Panc1 (cell line): ENCODE data around the gene MPPED2. TPM values are rescaled to one million over a fixed set of nuclear protein-coding genes. Genes with fewer than 3 reads are reported as not detected.

Experiments
- ATAC-seq: fragments of 200-7000 bp; cut with Tn5 transposase; 2 replicates; pipeline ENCODE4 v1.9.1; 2020; ENCODE audit warnings: mild to moderate bottlenecking, moderate library complexity
- BruUV-seq: library from RNA; stranded (reverse); fragments of 400-500 nt; replicated peaks from 2 replicates; lab custom pipeline; 2021; lab: Mats Ljungman, UMichigan
- CTCF ChIA-PET: fragments of 300-600 bp; sonication (Branson Sonifier 250); formaldehyde crosslinking; loops from one replicate; lab custom pipeline; 2022; ENCODE audit warnings: antibody characterized with exemption; lab: Charles Lee
- POLR2A ChIA-PET: fragments of 300-600 bp; sonication (Branson Sonifier 250); formaldehyde crosslinking; loops from one replicate; lab custom pipeline; 2022; ENCODE audit warnings: antibody characterized with exemption; lab: Charles Lee
- DNase-seq: peaks from one replicate; pipeline ENCODE4 v3.0.0-alpha.2; 2010; ENCODE audit warnings: low read depth, low spot score
- H3K27ac ChIP-seq: 2 replicates; pipeline ENCODE4 v1.5.1; 2011; ENCODE audit warnings: mild to moderate bottlenecking, low read length, inconsistent platforms
- H3K27me3 ChIP-seq: fragments of 200-500 bp; sonication (Bioruptor generic); 2 replicates; pipeline ENCODE4 v1.6.0; 2014; ENCODE audit warnings: low read length, inconsistent platforms; ENCODE audit not compliant: control insufficient read depth, insufficient read depth
- H3K36me3 ChIP-seq: fragments of 200-500 bp; sonication (Bioruptor generic); 2 replicates; pipeline ENCODE4 v1.5.1; 2014; ENCODE audit warnings: inconsistent platforms, mild to moderate bottlenecking, low read length, moderate library complexity; ENCODE audit not compliant: control insufficient read depth, insufficient read depth
- H3K4me1 ChIP-seq: 2 replicates; pipeline ENCODE4 v1.5.1; 2011; ENCODE audit warnings: inconsistent platforms, mild to moderate bottlenecking, low read length, moderate library complexity; ENCODE audit not compliant: control insufficient read depth, insufficient read depth
- H3K4me3 ChIP-seq, 2 experiments: 2 replicates each; pipeline ENCODE4 v1.5.1; 2011 to 2012; ENCODE audit warnings: low read depth in 2 of 2, low read length in 2 of 2, mild to moderate bottlenecking in 2 of 2, inconsistent platforms in 1 of 2, moderate library complexity in 1 of 2
- H3K9me3 ChIP-seq: fragments of 200-500 bp; sonication (Bioruptor generic); 2 replicates; pipeline ENCODE4 v1.5.1; 2014; ENCODE audit warnings: low read depth, mild to moderate bottlenecking, inconsistent platforms, low read length, moderate library complexity; ENCODE audit not compliant: control insufficient read depth, insufficient read depth
- POLR2AphosphoS5 ChIP-seq: IDR thresholded peaks from 2 replicates; pipeline ENCODE4 v1.6.1; 2012; ENCODE audit warnings: mild to moderate bottlenecking, low read depth, low read length, moderate library complexity
- SIN3A ChIP-seq: IDR thresholded peaks from 2 replicates; pipeline ENCODE4 v1.6.1; 2012; ENCODE audit warnings: low read depth, mild to moderate bottlenecking, low read length, moderate library complexity, borderline replicate concordance; ENCODE audit not compliant: insufficient read depth
- TCF7L2 ChIP-seq: IDR thresholded peaks from 2 replicates; pipeline ENCODE4 v1.6.1; 2011; ENCODE audit warnings: mild to moderate bottlenecking, low read depth, low read length, inconsistent platforms
- in situ Hi-C: cut with HindIII; loops from 2 replicates; pipeline ENCODE4 v1.10.0; 2016; ENCODE audit warnings: low sequenced_read_pairs, low pct_unique_long_range_greater_than_20kb
- intact Hi-C: fragments of 100-400 bp; cut with micrococcal nuclease; formaldehyde crosslinking; loops from one replicate; pipeline ENCODE4 v1.10.0; 2022; ENCODE audit not compliant: unreplicated experiment
- total RNA-seq: library from RNA; stranded (reverse); gene quantifications from one replicate; pipeline ENCODE4 v1.2.1, GENCODE V29; 2021; ENCODE audit not compliant: unreplicated experiment
- TF ChIP-seq, protein P1 (sequence below): fragments of 450-650 bp; IDR thresholded peaks from 2 replicates; pipeline ENCODE4 v1.5.1; 2017; ENCODE audit warnings: mild to moderate bottlenecking
- TF ChIP-seq, protein P2 (sequence below), 2 experiments: IDR thresholded peaks; 2 replicates each; pipeline ENCODE4 v1.6.1; 2011 to 2012; ENCODE audit warnings: low read depth in 2 of 2, control low read depth in 1 of 2, low read length in 1 of 2, mild to moderate bottlenecking in 1 of 2, moderate library complexity in 1 of 2; ENCODE audit not compliant: insufficient read depth in 1 of 2

MPPED2 gene
- total RNA-seq, 1 experiment from 2014 or later, result not detected

DNA sequence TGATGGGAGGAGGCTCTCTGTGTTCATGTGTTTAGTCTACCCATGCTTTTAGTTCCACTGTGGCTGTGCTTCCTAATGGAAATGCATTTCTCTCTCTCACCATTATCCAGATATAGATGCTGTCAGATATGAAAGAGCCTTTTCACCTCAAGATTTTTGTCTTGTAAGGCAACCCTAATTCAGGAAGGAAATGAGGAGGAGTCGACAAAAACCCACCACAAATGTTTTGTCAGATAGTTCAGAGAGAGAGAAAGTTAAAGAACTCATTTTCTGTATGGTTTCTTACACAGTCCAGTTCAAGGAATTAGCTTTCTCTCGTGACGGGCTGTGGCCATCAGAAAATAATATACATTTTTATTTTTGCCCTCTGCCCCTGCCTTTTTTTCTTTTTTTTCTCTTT, 180.8 kb downstream of the MPPED2 start:
- Histone ChIP-seq H3K27me3 (no peaks in the 10 kb centered on the region), H3K4me3 (no peak overlapping the region), H3K4me1 (no peaks in the 10 kb centered on the region), H3K9me3 (no peaks in the 10 kb centered on the region), H3K36me3 (no peaks in the 10 kb centered on the region), H3K27ac (no peak overlapping the region)
- in situ Hi-C loops, result no loop called here
- no peak for DNase-seq
- CTCF ChIA-PET, result no interaction called here
- POLR2A ChIA-PET, result no interaction called here
- no TSS peak for BruUV-seq
- no peak for TF ChIP-seq POLR2AphosphoS5
- no peak for ATAC-seq
- intact Hi-C loops, result no loop called here

DNA sequence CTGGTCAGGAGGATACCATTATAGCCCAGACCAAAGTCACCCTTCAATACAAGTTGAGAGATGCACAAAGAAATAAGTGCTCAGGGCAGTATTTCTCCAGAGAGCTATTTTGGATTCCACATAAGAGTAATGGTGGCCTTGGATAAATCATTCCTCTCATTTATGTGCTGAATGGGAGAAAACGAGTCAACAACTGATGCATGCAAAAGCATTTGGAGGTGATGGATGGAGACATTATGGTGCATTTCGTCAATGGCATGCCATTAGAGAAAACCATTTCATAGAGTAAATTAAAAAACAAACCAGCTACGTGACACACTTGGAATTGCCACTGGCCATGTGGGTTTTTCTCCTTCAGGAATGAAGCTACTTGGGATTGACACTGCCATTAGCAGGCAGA, 182.0 kb downstream of the MPPED2 start:
- CTCF ChIA-PET, result no interaction called here
- in situ Hi-C loops, result no loop called here

DNA sequence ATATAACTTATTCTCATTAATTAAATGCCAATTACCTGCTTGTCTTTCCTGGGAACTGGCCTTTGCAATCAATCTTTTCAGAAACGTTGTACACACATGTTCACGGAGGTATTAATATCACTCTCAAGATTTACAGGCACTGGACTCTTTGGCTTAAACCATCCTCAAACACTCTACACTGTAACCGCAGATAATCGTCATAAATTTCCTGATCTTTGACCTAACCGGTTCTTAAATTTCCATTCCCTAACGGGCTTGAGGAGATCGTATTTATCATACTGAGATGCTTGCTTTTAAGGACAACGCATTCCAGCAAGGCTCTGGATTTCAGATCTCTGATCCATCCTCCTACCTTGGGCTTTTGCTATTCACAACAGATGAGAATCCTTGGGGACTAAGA, 190.4 kb downstream of the MPPED2 start:
- CTCF ChIA-PET, result no interaction called here
- Histone ChIP-seq H3K27me3 (no peaks in the 10 kb centered on the region), H3K27ac (no peak overlapping the region), H3K36me3 (no peaks in the 10 kb centered on the region), H3K9me3 (no peaks in the 10 kb centered on the region), H3K4me1 (no peaks in the 10 kb centered on the region), H3K4me3 (no peak overlapping the region)
- intact Hi-C loops (no loop called here), in situ Hi-C loops (no loop called here)
- ATAC-seq (no peak), DNase-seq (no peak)
- no TSS peak for BruUV-seq
- no peak for TF ChIP-seq POLR2AphosphoS5
- TF ChIP-seq TCF7L2, result no peak
- TF ChIP-seq, protein P1, sequence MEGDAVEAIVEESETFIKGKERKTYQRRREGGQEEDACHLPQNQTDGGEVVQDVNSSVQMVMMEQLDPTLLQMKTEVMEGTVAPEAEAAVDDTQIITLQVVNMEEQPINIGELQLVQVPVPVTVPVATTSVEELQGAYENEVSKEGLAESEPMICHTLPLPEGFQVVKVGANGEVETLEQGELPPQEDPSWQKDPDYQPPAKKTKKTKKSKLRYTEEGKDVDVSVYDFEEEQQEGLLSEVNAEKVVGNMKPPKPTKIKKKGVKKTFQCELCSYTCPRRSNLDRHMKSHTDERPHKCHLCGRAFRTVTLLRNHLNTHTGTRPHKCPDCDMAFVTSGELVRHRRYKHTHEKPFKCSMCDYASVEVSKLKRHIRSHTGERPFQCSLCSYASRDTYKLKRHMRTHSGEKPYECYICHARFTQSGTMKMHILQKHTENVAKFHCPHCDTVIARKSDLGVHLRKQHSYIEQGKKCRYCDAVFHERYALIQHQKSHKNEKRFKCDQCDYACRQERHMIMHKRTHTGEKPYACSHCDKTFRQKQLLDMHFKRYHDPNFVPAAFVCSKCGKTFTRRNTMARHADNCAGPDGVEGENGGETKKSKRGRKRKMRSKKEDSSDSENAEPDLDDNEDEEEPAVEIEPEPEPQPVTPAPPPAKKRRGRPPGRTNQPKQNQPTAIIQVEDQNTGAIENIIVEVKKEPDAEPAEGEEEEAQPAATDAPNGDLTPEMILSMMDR, result no peak
- TF ChIP-seq, protein P2, sequence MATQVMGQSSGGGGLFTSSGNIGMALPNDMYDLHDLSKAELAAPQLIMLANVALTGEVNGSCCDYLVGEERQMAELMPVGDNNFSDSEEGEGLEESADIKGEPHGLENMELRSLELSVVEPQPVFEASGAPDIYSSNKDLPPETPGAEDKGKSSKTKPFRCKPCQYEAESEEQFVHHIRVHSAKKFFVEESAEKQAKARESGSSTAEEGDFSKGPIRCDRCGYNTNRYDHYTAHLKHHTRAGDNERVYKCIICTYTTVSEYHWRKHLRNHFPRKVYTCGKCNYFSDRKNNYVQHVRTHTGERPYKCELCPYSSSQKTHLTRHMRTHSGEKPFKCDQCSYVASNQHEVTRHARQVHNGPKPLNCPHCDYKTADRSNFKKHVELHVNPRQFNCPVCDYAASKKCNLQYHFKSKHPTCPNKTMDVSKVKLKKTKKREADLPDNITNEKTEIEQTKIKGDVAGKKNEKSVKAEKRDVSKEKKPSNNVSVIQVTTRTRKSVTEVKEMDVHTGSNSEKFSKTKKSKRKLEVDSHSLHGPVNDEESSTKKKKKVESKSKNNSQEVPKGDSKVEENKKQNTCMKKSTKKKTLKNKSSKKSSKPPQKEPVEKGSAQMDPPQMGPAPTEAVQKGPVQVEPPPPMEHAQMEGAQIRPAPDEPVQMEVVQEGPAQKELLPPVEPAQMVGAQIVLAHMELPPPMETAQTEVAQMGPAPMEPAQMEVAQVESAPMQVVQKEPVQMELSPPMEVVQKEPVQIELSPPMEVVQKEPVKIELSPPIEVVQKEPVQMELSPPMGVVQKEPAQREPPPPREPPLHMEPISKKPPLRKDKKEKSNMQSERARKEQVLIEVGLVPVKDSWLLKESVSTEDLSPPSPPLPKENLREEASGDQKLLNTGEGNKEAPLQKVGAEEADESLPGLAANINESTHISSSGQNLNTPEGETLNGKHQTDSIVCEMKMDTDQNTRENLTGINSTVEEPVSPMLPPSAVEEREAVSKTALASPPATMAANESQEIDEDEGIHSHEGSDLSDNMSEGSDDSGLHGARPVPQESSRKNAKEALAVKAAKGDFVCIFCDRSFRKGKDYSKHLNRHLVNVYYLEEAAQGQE (IDR thresholded peaks at IDR 0.05; ENCODE audit: insufficient read depth in 1 of 2, low read depth in 2 of 2, low read length in 1 of 2), result no peak
- no peak for TF ChIP-seq SIN3A
- POLR2A ChIA-PET, result no interaction called here

More for the DNA sequence above, 182.0 kb downstream of the MPPED2 start:
- Histone ChIP-seq H3K4me3 (no peak overlapping the region), H3K36me3 (no peaks in the 10 kb centered on the region), H3K9me3 (no peaks in the 10 kb centered on the region), H3K27me3 (no peaks in the 10 kb centered on the region), H3K4me1 (no peaks in the 10 kb centered on the region), H3K27ac (no peak overlapping the region)
- ATAC-seq (no peak), DNase-seq (no peak)
- intact Hi-C loops, result no loop called here
- POLR2A ChIA-PET, result no interaction called here
- no peak for TF ChIP-seq TCF7L2
- TF ChIP-seq, protein P2 (IDR thresholded peaks at IDR 0.05; ENCODE audit: insufficient read depth in 1 of 2, low read depth in 2 of 2, low read length in 1 of 2), result no peak
- BruUV-seq, result no TSS peak
